CMK (cell line): ENCODE results near the gene POU4F3.
"Not testable (repeated sequence)": the region's sequence is repeated elsewhere in the genome, so short reads cannot be mapped to it uniquely, and the experiment has no call there.

ENCODE experiments used
- DNase-seq: peaks from one replicate; pipeline ENCODE4 v3.0.0-alpha.2; 2010; ENCODE audit warnings: low read depth

POU4F3 gene

GRCh38 chr5:146338774-146339714, at the start of gene POU4F3:
TSS of gene POU4F3 (plus strand) at chr5:146338839. CDS start at chr5:146339113, 274 bp downstream.
- no peak for DNase-seq

GRCh38 chr5:146290318-146290717, 48.3 kb upstream of the POU4F3 start:
- no peak for DNase-seq

- no peak for DNase-seq
Measured at GRCh38 chr5:146291421-146292074, 47.1 kb upstream of the POU4F3 start.

- no peak for DNase-seq
Measured at GRCh38 chr5:146296245-146296644, 42.4 kb upstream of the POU4F3 start.

- DNase-seq: not testable (repeated sequence)
Measured at GRCh38 chr5:146298920-146299319, 39.7 kb upstream of the POU4F3 start.

GRCh38 chr5:146301626-146302025, 37.0 kb upstream of the POU4F3 start:
- no peak for DNase-seq

GRCh38 chr5:146302406-146302805, 36.2 kb upstream of the POU4F3 start:
- no peak for DNase-seq

- DNase-seq: no peak
Measured at GRCh38 chr5:146306838-146307237, 31.8 kb upstream of the POU4F3 start.

GRCh38 chr5:146307796-146308195, 30.8 kb upstream of the POU4F3 start:
- no peak for DNase-seq

- no peak for DNase-seq
Measured at GRCh38 chr5:146310540-146310939, 28.1 kb upstream of the POU4F3 start.

GRCh38 chr5:146311278-146311677, 27.4 kb upstream of the POU4F3 start:
- no peak for DNase-seq

GRCh38 chr5:146313027-146313426, 25.6 kb upstream of the POU4F3 start:
- no peak for DNase-seq

GRCh38 chr5:146321571-146321970, 17.1 kb upstream of the POU4F3 start:
- DNase-seq: no peak

- DNase-seq: no peak
Measured at GRCh38 chr5:146327257-146327870, 11.3 kb upstream of the POU4F3 start.

GRCh38 chr5:146327989-146328388, 10.7 kb upstream of the POU4F3 start:
- DNase-seq: no peak

- DNase-seq: no peak
Measured at GRCh38 chr5:146329697-146330096, 8.9 kb upstream of the POU4F3 start.

GRCh38 chr5:146331423-146331822, 7.2 kb upstream of the POU4F3 start:
- DNase-seq: no peak

- DNase-seq: no peak
Measured at GRCh38 chr5:146334074-146334533, 4.5 kb upstream of the POU4F3 start.

GRCh38 chr5:146336197-146336596, 2.4 kb upstream of the POU4F3 start:
- DNase-seq: no peak

GRCh38 chr5:146337264-146337904, 1.3 kb upstream of the POU4F3 start:
- no peak for DNase-seq

GRCh38 chr5:146337928-146338327, 711 bp upstream of the POU4F3 start:
- no peak for DNase-seq

GRCh38 chr5:146339715-146340259, 1.1 kb downstream of the POU4F3 start:
- DNase-seq: no peak
